H1 (cell line): Measurements from ENCODE around the gene CYBA. TPM values are rescaled to one million over a fixed set of nuclear protein-coding genes. Genes with fewer than 3 reads are reported as not detected.

Experiments used
- EP300 ChIP-seq, 2 experiments: IDR thresholded peaks; 1 replicate in 1 of 2; 2 replicates in 1 of 2; pipeline ENCODE4 v1.6.1; 2011 to 2012; ENCODE audit warnings: low read depth in 2 of 2, low read length in 2 of 2, mild to moderate bottlenecking in 2 of 2, borderline replicate concordance in 1 of 2, inconsistent platforms in 1 of 2, moderate library complexity in 1 of 2
- JUND ChIP-seq: IDR thresholded peaks from 2 replicates; pipeline ENCODE4 v1.6.1; 2011; ENCODE audit warnings: mild to moderate bottlenecking, improper control_type of control experiment, low read length
- POLR2A ChIP-seq, 2 experiments: IDR thresholded peaks; 1 replicate in 1 of 2; 2 replicates in 1 of 2; pipeline ENCODE4 v1.6.1; 2011; ENCODE audit warnings: low read depth in 2 of 2, low read length in 2 of 2, mild to moderate bottlenecking in 2 of 2; ENCODE audit errors: control extremely low read depth in 1 of 2
- POLR2AphosphoS5 ChIP-seq: IDR thresholded peaks from 2 replicates; pipeline ENCODE4 v1.6.1; 2011; ENCODE audit warnings: low read depth, low read length
- POU5F1 ChIP-seq: IDR thresholded peaks from 2 replicates; pipeline ENCODE4 v1.6.1; 2011; ENCODE audit warnings: low read depth, mild to moderate bottlenecking, low read length, moderate library complexity
- RAD21 ChIP-seq, 2 experiments: IDR thresholded peaks in 1 of 2; conservative IDR thresholded peaks in 1 of 2; 2 replicates each; pipeline ENCODE4 v1.6.1; 2011; ENCODE audit warnings: low read depth in 2 of 2, low read length in 2 of 2, improper control_type of control experiment in 1 of 2, inconsistent platforms in 1 of 2, mild to moderate bottlenecking in 1 of 2, moderate library complexity in 1 of 2
- SP4 ChIP-seq: IDR thresholded peaks from 2 replicates; pipeline ENCODE4 v1.6.1; 2012; ENCODE audit warnings: low read length, inconsistent platforms
- SUZ12 ChIP-seq: fragments of 200-600 bp; sonication (generic); IDR thresholded peaks from 2 replicates; pipeline ENCODE4 v1.6.1; 2012; ENCODE audit warnings: mild to moderate bottlenecking, inconsistent platforms, low read length, moderate library complexity, mixed read lengths
- TEAD4 ChIP-seq: IDR thresholded peaks from 2 replicates; pipeline ENCODE4 v1.6.1; 2012; ENCODE audit warnings: low read depth, low read length, inconsistent platforms, mixed read lengths
- polyA plus RNA-seq, 7 experiments: library from polyadenylated mRNA; depleted of rRNA in 3 of 7; stranded (reverse) in 5 of 7; unstranded in 2 of 7; fragments of >200 nt in 5 of 7; fragments of 200-250 nt in 2 of 7; gene quantifications; 1 replicate in 5 of 7; 2 replicates in 1 of 7; 4 replicates in 1 of 7; pipeline versions ENCODE4 v1.2.1 to v1.2.3, GENCODE V29; 2011 to 2013; ENCODE audit warnings: missing spikeins in 2 of 7, mixed read lengths in 2 of 7
- total RNA-seq: library from RNA; stranded (reverse); fragmentation: NEBNext Ultra II Directional; extraction: Animal tissue kit (Norgen Biotek cat#: 25700); gene quantifications from 2 replicates; pipeline ENCODE4 v1.2.1, GENCODE V29; 2021

The CYBA gene
- total and polyA plus RNA-seq, 2 of the 8 experiments (the other 6 are each of a cell fraction or from before 2014, with no cell fraction given), result 136 to 254 TPM

GRCh38 chr16:88653596-88654362 lies 2.9 kb upstream of the CYBA start (continued):
- no peak for TF ChIP-seq POU5F1
- TF ChIP-seq POLR2AphosphoS5, result no peak
- TF ChIP-seq JUND, result no peak
- TF ChIP-seq RAD21 (IDR thresholded peaks at IDR 0.05 in 1 of 2, conservative IDR thresholded peaks at IDR 0.05 in 1 of 2; ENCODE audit: low read depth in 2 of 2, low read length in 2 of 2), result no peak
- TF ChIP-seq EP300 (IDR thresholded peaks at IDR 0.05; ENCODE audit: borderline replicate concordance in 1 of 2, low read depth in 2 of 2, low read length in 2 of 2), result no peak
- TF ChIP-seq SUZ12, result no peak
- no peak for TF ChIP-seq TEAD4
- TF ChIP-seq POLR2A (IDR thresholded peaks at IDR 0.05; ENCODE audit: control extremely low read depth in 1 of 2, low read depth in 2 of 2, low read length in 2 of 2), result no peak
- no peak for TF ChIP-seq SP4
- TF ChIP-seq, all 59 proteins: peak for 0
